ENCODE data around the gene PARP15.

PARP15 gene

DNA sequence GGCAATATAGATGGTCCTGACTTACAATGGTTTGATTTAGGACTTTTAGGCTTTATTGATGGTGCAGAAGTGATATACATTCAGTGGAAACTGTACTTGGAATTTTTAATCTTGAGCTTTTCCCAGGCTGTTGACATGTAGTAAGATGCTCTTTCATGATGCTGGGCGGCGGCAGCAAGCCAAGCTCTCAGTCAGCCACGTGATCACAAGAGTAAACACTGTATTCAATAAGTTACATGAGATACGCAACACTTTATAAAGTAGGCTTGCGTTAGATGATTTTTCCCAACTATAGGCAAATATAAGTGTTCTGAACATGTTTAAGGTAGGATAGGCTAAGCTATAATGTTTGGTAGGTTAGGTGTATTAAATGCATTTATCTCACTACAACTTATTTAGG is 31.3 kb upstream of the PARP15 start:
- H3K27me3 ChIP-seq (ENCODE audit: insufficient read depth, insufficient read length), result no peaks in the 10 kb centered on the region
- TF ChIP-seq YY1 (IDR thresholded peaks at IDR 0.05; ENCODE audit: insufficient read depth, insufficient read length) (no peak), ZNF274 (IDR thresholded peaks at IDR 0.05; ENCODE audit: low read depth, low read length) (no peak), SUZ12 (IDR thresholded peaks at IDR 0.05; ENCODE audit: extremely low read depth, insufficient read depth, insufficient read length) (no peak)
- no peak overlapping the region for H3K9ac ChIP-seq (ENCODE audit: insufficient read length, low read depth)
- no peak for DNase-seq (ENCODE audit: low read depth, low spot score)
- H3K9me3 ChIP-seq (ENCODE audit: insufficient read depth, low read length), result no peaks in the 10 kb centered on the region
- no peak overlapping the region for H3K4me3 ChIP-seq (ENCODE audit: insufficient read length, low read depth)
- H3K4me1 ChIP-seq (ENCODE audit: insufficient read depth, insufficient read length), result no peaks in the 10 kb centered on the region
- H3K36me3 ChIP-seq (ENCODE audit: insufficient read depth, insufficient read length, low read length), result no peaks in the 10 kb centered on the region

DNA sequence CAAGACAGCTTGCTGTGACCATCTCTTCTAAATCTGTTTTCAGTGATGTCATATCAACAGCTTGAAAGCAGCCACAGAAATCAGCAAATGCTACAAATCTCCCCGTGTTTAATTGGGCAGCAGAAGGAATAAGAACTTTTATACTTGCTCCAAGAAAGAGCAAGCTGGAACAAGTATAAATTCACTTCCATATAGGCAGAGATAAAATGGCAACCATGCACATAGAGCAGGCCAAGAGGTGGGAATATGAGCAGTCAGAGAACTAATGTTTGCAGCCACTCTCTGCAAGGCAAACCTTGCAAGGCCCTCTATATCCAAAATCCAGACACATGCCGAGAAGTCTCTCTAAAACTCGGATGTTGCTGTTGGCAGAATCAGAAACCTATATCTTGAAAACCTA is 29.4 kb upstream of the PARP15 start:
- Histone ChIP-seq H3K9ac (ENCODE audit: insufficient read length, low read depth) (no peak overlapping the region), H3K4me3 (ENCODE audit: insufficient read length, low read depth) (no peak overlapping the region), H3K9me3 (ENCODE audit: insufficient read depth, low read length) (no peaks in the 10 kb centered on the region), H3K36me3 (ENCODE audit: insufficient read depth, insufficient read length, low read length) (no peaks in the 10 kb centered on the region), H3K4me1 (ENCODE audit: insufficient read depth, insufficient read length) (no peaks in the 10 kb centered on the region), H3K27me3 (ENCODE audit: insufficient read depth, insufficient read length) (no peaks in the 10 kb centered on the region)
- DNase-seq (ENCODE audit: low read depth, low spot score), result no peak
- TF ChIP-seq SUZ12 (IDR thresholded peaks at IDR 0.05; ENCODE audit: extremely low read depth, insufficient read depth, insufficient read length) (no peak), YY1 (IDR thresholded peaks at IDR 0.05; ENCODE audit: insufficient read depth, insufficient read length) (no peak), ZNF274 (IDR thresholded peaks at IDR 0.05; ENCODE audit: low read depth, low read length) (no peak)

DNA sequence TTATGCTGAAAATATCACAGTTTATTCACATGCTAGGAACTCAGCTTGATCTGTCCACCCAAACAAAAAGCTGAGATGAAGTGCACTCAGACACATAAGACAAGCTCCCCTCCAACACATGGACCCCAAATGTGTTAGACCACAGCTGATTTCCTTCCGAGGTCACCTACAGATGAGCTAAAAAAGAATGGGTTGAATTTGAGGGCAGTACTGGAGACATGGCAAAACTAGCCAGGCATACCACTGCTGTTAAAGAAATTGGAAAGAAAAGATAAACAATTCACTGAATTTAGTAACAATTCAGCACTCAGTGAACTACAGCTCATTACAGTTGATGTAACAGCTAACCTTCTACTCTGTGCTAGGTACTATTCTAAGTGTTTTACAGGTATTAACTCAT is 28.8 kb upstream of the PARP15 start:
- Histone ChIP-seq H3K4me1 (ENCODE audit: insufficient read depth, insufficient read length) (no peaks in the 10 kb centered on the region), H3K27me3 (ENCODE audit: insufficient read depth, insufficient read length) (no peaks in the 10 kb centered on the region), H3K36me3 (ENCODE audit: insufficient read depth, insufficient read length, low read length) (no peaks in the 10 kb centered on the region), H3K4me3 (ENCODE audit: insufficient read length, low read depth) (no peak overlapping the region), H3K9me3 (ENCODE audit: insufficient read depth, low read length) (no peaks in the 10 kb centered on the region), H3K9ac (ENCODE audit: insufficient read length, low read depth) (no peak overlapping the region)
- DNase-seq (ENCODE audit: low read depth, low spot score), result no peak
- no peak for TF ChIP-seq ZNF274 (IDR thresholded peaks at IDR 0.05; ENCODE audit: low read depth, low read length)

DNA sequence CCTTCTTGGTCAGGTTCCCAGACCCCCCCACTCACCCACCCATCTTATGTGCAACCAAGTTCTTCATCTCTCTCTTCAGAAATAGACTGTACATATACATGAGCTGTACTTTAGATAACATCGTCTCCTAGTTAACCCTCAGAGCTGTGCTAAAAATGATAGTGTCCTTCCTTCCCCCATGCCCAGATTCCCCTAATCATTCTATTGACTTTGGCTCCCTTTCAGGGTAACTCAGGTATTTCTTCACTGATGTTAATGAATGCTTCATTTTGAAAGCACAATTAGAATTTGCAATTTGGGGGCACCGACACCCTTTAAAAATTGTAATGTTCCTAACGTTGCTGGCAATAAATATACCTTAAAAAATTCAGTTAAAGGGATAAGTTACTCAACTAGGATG is 24.3 kb upstream of the PARP15 start:
- no peaks in the 10 kb centered on the region for H3K27me3 ChIP-seq (ENCODE audit: insufficient read depth, insufficient read length)
- no peaks in the 10 kb centered on the region for H3K9me3 ChIP-seq (ENCODE audit: insufficient read depth, low read length)
- H3K4me3 ChIP-seq (ENCODE audit: insufficient read length, low read depth), result no peak overlapping the region
- TF ChIP-seq YY1 (IDR thresholded peaks at IDR 0.05; ENCODE audit: insufficient read depth, insufficient read length), result no peak
- TF ChIP-seq SUZ12 (IDR thresholded peaks at IDR 0.05; ENCODE audit: extremely low read depth, insufficient read depth, insufficient read length), result no peak
- TF ChIP-seq ZNF274 (IDR thresholded peaks at IDR 0.05; ENCODE audit: low read depth, low read length), result no peak
- H3K9ac ChIP-seq (ENCODE audit: insufficient read length, low read depth), result no peak overlapping the region
- DNase-seq (ENCODE audit: low read depth, low spot score), result no peak
- H3K4me1 ChIP-seq (ENCODE audit: insufficient read depth, insufficient read length), result peaks cover 3% of the 10 kb centered on the region
- no peaks in the 10 kb centered on the region for H3K36me3 ChIP-seq (ENCODE audit: insufficient read depth, insufficient read length, low read length)

DNA sequence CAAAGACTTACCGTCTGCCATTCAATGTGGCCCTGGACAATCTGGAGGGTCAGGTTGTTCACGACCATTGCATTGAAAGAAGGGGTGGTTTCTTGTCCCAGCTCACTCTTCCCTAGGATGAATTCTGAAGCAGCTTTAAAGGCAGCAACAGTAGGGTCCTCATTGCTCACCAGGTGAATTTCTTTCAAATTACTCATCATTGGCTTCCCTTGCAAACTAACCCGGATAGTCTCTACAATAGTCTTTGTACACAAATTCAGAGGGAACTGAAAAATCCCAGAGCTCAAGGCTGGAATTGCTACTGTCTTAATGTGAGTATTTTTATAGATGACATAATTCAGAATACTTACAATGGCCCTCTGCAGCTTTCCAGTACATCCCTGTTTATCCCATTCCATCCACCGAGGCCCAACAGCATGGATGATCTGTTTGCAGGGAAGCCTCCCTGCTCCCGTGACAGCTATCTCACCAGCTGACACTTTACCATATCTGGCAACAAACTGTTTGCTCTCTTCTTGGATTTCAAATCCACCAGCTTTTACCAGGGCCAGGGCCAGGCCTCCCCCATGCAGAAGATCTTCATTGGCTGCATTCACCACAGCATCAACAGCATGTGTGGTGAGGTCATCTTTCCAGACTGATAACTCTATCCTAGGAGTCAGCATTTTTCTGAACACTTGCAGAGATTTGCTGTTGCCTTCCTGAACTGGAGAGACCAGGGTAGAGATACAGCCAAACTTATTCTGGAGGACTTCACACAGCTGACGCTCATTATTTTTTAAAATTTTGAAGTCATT is 22.0 kb upstream of the PARP15 start:
- Histone ChIP-seq H3K4me3 (ENCODE audit: insufficient read length, low read depth) (no peak overlapping the region), H3K36me3 (ENCODE audit: insufficient read depth, insufficient read length, low read length) (no peaks in the 10 kb centered on the region), H3K4me1 (ENCODE audit: insufficient read depth, insufficient read length) (peaks cover 3% of the 10 kb centered on the region), H3K9ac (ENCODE audit: insufficient read length, low read depth) (no peak overlapping the region), H3K9me3 (ENCODE audit: insufficient read depth, low read length) (no peaks in the 10 kb centered on the region), H3K27me3 (ENCODE audit: insufficient read depth, insufficient read length) (no peaks in the 10 kb centered on the region)
- TF ChIP-seq YY1 (IDR thresholded peaks at IDR 0.05; ENCODE audit: insufficient read depth, insufficient read length) (no peak), SUZ12 (IDR thresholded peaks at IDR 0.05; ENCODE audit: extremely low read depth, insufficient read depth, insufficient read length) (no peak), ZNF274 (IDR thresholded peaks at IDR 0.05; ENCODE audit: low read depth, low read length) (no peak)
- DNase-seq (ENCODE audit: low read depth, low spot score), result no peak

DNA sequence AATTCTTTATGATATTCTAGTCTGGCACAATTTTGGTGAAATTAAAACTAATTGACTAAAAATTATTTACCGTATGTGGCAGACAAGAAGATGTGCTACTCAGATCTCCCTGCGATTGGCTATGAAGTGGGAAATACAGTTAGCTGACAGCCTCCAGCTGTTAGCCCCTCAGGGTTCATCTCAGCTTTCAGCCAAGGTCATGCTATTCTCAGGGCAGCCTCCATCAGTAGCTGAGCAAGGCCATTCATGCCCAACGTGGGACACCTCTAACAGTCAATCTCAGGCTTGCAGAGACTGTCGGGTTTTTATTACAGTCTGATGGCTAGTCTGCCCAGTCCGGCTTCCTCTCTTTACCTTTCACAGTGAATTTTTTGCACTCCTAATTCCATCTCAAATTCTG is 20.1 kb upstream of the PARP15 start:
- no peaks in the 10 kb centered on the region for H3K36me3 ChIP-seq (ENCODE audit: insufficient read depth, insufficient read length, low read length)
- no peaks in the 10 kb centered on the region for H3K9me3 ChIP-seq (ENCODE audit: insufficient read depth, low read length)
- peaks cover 3% of the 10 kb centered on the region for H3K4me1 ChIP-seq (ENCODE audit: insufficient read depth, insufficient read length)
- no peak overlapping the region for H3K4me3 ChIP-seq (ENCODE audit: insufficient read length, low read depth)
- TF ChIP-seq ZNF274 (IDR thresholded peaks at IDR 0.05; ENCODE audit: low read depth, low read length), result no peak
- TF ChIP-seq SUZ12 (IDR thresholded peaks at IDR 0.05; ENCODE audit: extremely low read depth, insufficient read depth, insufficient read length), result no peak
- TF ChIP-seq YY1 (IDR thresholded peaks at IDR 0.05; ENCODE audit: insufficient read depth, insufficient read length), result no peak
- no peak overlapping the region for H3K9ac ChIP-seq (ENCODE audit: insufficient read length, low read depth)
- H3K27me3 ChIP-seq (ENCODE audit: insufficient read depth, insufficient read length), result no peaks in the 10 kb centered on the region
- DNase-seq (ENCODE audit: low read depth, low spot score), result no peak

DNA sequence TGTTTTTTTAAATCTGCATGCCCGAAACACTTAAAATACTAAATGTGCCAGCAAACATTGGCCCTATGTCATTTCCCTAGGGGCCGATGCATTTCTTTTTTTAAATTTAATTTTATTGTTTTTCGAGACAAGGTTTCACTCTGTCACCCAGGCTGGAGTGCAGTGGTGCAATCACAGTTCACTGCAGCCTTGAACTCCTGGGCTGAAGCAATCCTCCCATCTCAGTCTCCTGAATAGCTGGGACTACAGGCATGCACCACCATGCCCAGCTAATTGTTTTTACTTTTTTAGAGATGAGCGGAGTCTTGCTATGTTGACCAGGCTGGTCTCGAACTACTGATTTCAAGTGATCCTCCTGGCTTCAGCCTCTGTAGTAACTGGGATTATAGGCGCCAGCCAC is 18.8 kb upstream of the PARP15 start:
- TF ChIP-seq ZNF274 (IDR thresholded peaks at IDR 0.05; ENCODE audit: low read depth, low read length) (no peak), SUZ12 (IDR thresholded peaks at IDR 0.05; ENCODE audit: extremely low read depth, insufficient read depth, insufficient read length) (no peak), YY1 (IDR thresholded peaks at IDR 0.05; ENCODE audit: insufficient read depth, insufficient read length) (no peak)
- Histone ChIP-seq H3K4me3 (ENCODE audit: insufficient read length, low read depth) (no peak overlapping the region), H3K9ac (ENCODE audit: insufficient read length, low read depth) (no peak overlapping the region), H3K4me1 (ENCODE audit: insufficient read depth, insufficient read length) (peaks cover 3% of the 10 kb centered on the region), H3K9me3 (ENCODE audit: insufficient read depth, low read length) (no peaks in the 10 kb centered on the region), H3K27me3 (ENCODE audit: insufficient read depth, insufficient read length) (peaks cover 8% of the 10 kb centered on the region), H3K36me3 (ENCODE audit: insufficient read depth, insufficient read length, low read length) (no peaks in the 10 kb centered on the region)
- DNase-seq (ENCODE audit: low read depth, low spot score), result no peak

Data from NT2/D1 (cell line).